NCI-H2227 (cell line): ENCODE data around the gene TM9SF3.
"Not testable (repeated sequence)": the region's sequence is repeated elsewhere in the genome, so short reads cannot be mapped to it uniquely, and the experiment has no call there.

ENCODE experiments used
- DNase-seq: peaks from one replicate; lab custom pipeline; 2025; ENCODE audit not compliant: unreplicated experiment; lab: John Stamatoyannopoulos, UW

Gene TM9SF3

GRCh38 chr10:96570983-96571964, 15.5 kb downstream of the TM9SF3 start:
- DNase-seq: no peak

- no peak for DNase-seq
Observed at GRCh38 chr10:96570511-96570910, 16.3 kb downstream of the TM9SF3 start.

- no peak for DNase-seq
Observed at GRCh38 chr10:96568402-96568801, 18.4 kb downstream of the TM9SF3 start.

- no peak for DNase-seq
Observed at GRCh38 chr10:96565774-96566173, 21.0 kb downstream of the TM9SF3 start.

GRCh38 chr10:96560966-96561887, 25.6 kb downstream of the TM9SF3 start:
- no peak for DNase-seq

- DNase-seq: no peak
Observed at GRCh38 chr10:96560489-96560888, 26.3 kb downstream of the TM9SF3 start.

- DNase-seq: peak; percentile 1
Observed at GRCh38 chr10:96556003-96556402, 30.8 kb downstream of the TM9SF3 start.

- DNase-seq: no peak
Observed at GRCh38 chr10:96555330-96555729, 31.5 kb downstream of the TM9SF3 start.

- peak; percentile 8 for DNase-seq
Observed at GRCh38 chr10:96548589-96548988, 38.2 kb downstream of the TM9SF3 start.

GRCh38 chr10:96545558-96545957, 41.3 kb downstream of the TM9SF3 start:
- DNase-seq: not testable (repeated sequence)

GRCh38 chr10:96541921-96542320, 44.9 kb downstream of the TM9SF3 start:
- no peak for DNase-seq

GRCh38 chr10:96540240-96540639, 46.6 kb downstream of the TM9SF3 start:
- no peak for DNase-seq

GRCh38 chr10:96538683-96539082, 48.1 kb downstream of the TM9SF3 start:
- no peak for DNase-seq

- DNase-seq: no peak
Observed at GRCh38 chr10:96536129-96536528, 50.7 kb downstream of the TM9SF3 start.

GRCh38 chr10:96532523-96532922, 54.3 kb downstream of the TM9SF3 start:
- no peak for DNase-seq

GRCh38 chr10:96529634-96530279, 57.1 kb downstream of the TM9SF3 start:
- DNase-seq: no peak

- DNase-seq: no peak
Observed at GRCh38 chr10:96524741-96525140, 62.1 kb downstream of the TM9SF3 start.

GRCh38 chr10:96517284-96517683, 69.5 kb downstream of the TM9SF3 start:
- no peak for DNase-seq

GRCh38 chr10:96516337-96516736, 70.5 kb downstream of the TM9SF3 start:
- no peak for DNase-seq

GRCh38 chr10:96513698-96514561, 72.9 kb downstream of the TM9SF3 start, which contains the start of gene TLL2:
Gene TLL2 (minus strand): TSS chr10:96513926. CDS start chr10:96513685, 241 bp downstream.
- peak; percentile 89 for DNase-seq
